ENCODE data around the gene PSTPIP2. TPM values are rescaled to one million over a fixed set of nuclear protein-coding genes. Genes with fewer than 3 reads are reported as not detected.

Gene PSTPIP2
- total and polyA plus RNA-seq, 2 of the 8 experiments (the other 6 are each of a cell fraction or from before 2014, with no cell fraction given) = 1.8 to 2.4 TPM

DNA sequence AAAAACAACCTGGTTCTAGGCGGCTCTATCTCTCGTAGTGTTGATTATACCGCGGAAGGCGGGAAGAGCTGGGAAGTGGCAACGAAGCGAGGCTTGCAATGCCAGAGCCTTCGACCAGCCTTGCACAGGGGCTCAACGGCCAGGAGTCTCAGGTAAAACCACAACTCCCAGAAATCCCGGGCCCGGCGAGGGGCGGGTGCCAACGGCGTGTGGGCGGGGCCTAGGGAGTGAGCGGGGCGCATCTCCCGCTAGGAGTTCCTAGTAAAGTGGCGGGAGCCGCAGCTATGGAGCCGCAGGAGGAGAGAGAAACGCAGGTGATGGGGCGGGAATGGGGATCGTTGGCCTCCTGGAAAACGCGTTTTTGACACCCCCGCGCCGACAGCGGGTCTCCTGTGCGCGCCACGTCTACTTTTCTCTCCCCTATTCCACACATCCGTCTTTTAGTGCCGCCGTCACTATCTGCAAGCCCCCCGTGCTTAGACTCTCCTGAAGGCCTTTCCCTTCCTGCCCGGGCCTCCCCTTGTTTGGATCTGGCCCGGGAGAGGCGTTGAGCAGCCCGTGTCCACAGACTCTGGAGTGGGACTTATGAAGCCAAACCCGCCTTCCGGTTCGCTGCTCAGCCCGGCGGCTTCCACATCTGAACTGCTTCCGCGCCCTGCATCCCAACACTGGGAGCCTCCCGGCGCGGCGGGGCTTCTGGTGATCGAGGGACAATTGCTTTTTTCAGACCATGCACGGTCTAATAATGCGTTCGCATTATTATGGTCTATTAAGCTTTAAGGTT, 32.3 kb upstream of the PSTPIP2 start, which contains the start of gene HAUS1 (continued):
- no peak for TF ChIP-seq FOSL1 (IDR thresholded peaks at IDR 0.05; ENCODE audit: insufficient read depth, low read depth, low read length)
- no peak for TF ChIP-seq SP2 (IDR thresholded peaks at IDR 0.05; ENCODE audit: low read length)
- no peak for TF ChIP-seq HDAC6 (IDR thresholded peaks at IDR 0.05; ENCODE audit: low read depth, low read length)
- no peak for TF ChIP-seq NANOG (IDR thresholded peaks at IDR 0.05; ENCODE audit: insufficient read depth, low read depth, low read length, poor library complexity, severe bottlenecking)
- TF ChIP-seq CBX8 (IDR thresholded peaks at IDR 0.05; ENCODE audit: borderline replicate concordance, low read depth, low read length) = no peak
- no peak for TF ChIP-seq POU5F1 (IDR thresholded peaks at IDR 0.05; ENCODE audit: low read depth, low read length)
- TF ChIP-seq, protein P1, sequence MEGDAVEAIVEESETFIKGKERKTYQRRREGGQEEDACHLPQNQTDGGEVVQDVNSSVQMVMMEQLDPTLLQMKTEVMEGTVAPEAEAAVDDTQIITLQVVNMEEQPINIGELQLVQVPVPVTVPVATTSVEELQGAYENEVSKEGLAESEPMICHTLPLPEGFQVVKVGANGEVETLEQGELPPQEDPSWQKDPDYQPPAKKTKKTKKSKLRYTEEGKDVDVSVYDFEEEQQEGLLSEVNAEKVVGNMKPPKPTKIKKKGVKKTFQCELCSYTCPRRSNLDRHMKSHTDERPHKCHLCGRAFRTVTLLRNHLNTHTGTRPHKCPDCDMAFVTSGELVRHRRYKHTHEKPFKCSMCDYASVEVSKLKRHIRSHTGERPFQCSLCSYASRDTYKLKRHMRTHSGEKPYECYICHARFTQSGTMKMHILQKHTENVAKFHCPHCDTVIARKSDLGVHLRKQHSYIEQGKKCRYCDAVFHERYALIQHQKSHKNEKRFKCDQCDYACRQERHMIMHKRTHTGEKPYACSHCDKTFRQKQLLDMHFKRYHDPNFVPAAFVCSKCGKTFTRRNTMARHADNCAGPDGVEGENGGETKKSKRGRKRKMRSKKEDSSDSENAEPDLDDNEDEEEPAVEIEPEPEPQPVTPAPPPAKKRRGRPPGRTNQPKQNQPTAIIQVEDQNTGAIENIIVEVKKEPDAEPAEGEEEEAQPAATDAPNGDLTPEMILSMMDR (IDR thresholded peaks at IDR 0.05; ENCODE audit: control extremely low read depth in 1 of 3, insufficient read depth in 1 of 3, low read depth in 1 of 3, low read length in 3 of 3) = no peak
- no peak for TF ChIP-seq SIRT6 (IDR thresholded peaks at IDR 0.05; ENCODE audit: low read length)
- peak; percentile 59 for TF ChIP-seq SIX5 (IDR thresholded peaks at IDR 0.05; ENCODE audit: low read depth, low read length)
- TF ChIP-seq SIN3A (conservative IDR thresholded peaks at IDR 0.05 in 1 of 2, IDR thresholded peaks at IDR 0.05 in 1 of 2; ENCODE audit: low read depth in 1 of 2, low read length in 2 of 2) = peak in 1 of 2 experiments; percentile 60; a peak in 1 of 4 replicates
- no peak for TF ChIP-seq USF2 (IDR thresholded peaks at IDR 0.05; ENCODE audit: low read length)
- no peak for TF ChIP-seq BACH1 (IDR thresholded peaks at IDR 0.05; ENCODE audit: low read length)
- no peak for TF ChIP-seq GABPA (IDR thresholded peaks at IDR 0.05; ENCODE audit: borderline replicate concordance, insufficient read depth, low read length)
- TF ChIP-seq KDM4A (IDR thresholded peaks at IDR 0.05; ENCODE audit: low read depth, low read length, severe bottlenecking) = peak; percentile 64
- no peak for TF ChIP-seq RAD21 (IDR thresholded peaks at IDR 0.05 in 1 of 2, conservative IDR thresholded peaks at IDR 0.05 in 1 of 2; ENCODE audit: low read depth in 2 of 2, low read length in 2 of 2)
- TF ChIP-seq EGR1 (IDR thresholded peaks at IDR 0.05; ENCODE audit: borderline replicate concordance, low read depth, low read length) = no peak
- no peak for TF ChIP-seq CBX5 (IDR thresholded peaks at IDR 0.05; ENCODE audit: low read depth, low read length)
- no peak for TF ChIP-seq GTF2F1 (IDR thresholded peaks at IDR 0.05; ENCODE audit: borderline replicate concordance, low read depth, low read length)
- 0 out of 2 replicates have a peak, but pooled peaks have one; percentile 12 for TF ChIP-seq JUND (IDR thresholded peaks at IDR 0.05; ENCODE audit: low read length)
- TF ChIP-seq TBP (IDR thresholded peaks at IDR 0.05; ENCODE audit: low read depth, low read length) = peak; percentile 83
